GM23248 (cell line): ENCODE results near the gene TENM3. TPM values are rescaled to one million over a fixed set of nuclear protein-coding genes. Genes with fewer than 3 reads are reported as not detected.

Experiments
- DNase-seq: peaks from one replicate; pipeline ENCODE4 v3.0.0-alpha.2; 2015
- H2AFZ ChIP-seq: fragments of 200-600 bp; sonication (generic); 2 replicates; pipeline ENCODE4 v1.6.1; 2016; ENCODE audit warnings: antibody characterized with exemption
- H3F3A ChIP-seq: fragments of 200-600 bp; sonication (generic); 2 replicates; pipeline ENCODE4 v1.6.1; 2016; ENCODE audit warnings: mild to moderate bottlenecking, antibody characterized with exemption, mixed run types; ENCODE audit not compliant: insufficient read depth
- H3K27ac ChIP-seq: fragments of 200-600 bp; sonication (generic); 2 replicates; pipeline ENCODE4 v1.5.1; 2016; ENCODE audit warnings: mild to moderate bottlenecking
- H3K27me3 ChIP-seq: fragments of 200-600 bp; sonication (generic); replicated peaks from 2 replicates; pipeline ENCODE4 v1.6.1; 2016; ENCODE audit warnings: mild to moderate bottlenecking; ENCODE audit not compliant: insufficient read depth
- H3K36me3 ChIP-seq: fragments of 200-600 bp; sonication (generic); 2 replicates; pipeline ENCODE4 v1.6.1; 2016; ENCODE audit warnings: low read depth, mild to moderate bottlenecking
- H3K4me1 ChIP-seq: fragments of 200-600 bp; sonication (generic); 2 replicates; pipeline ENCODE4 v1.6.1; 2016; ENCODE audit warnings: mild to moderate bottlenecking; ENCODE audit not compliant: insufficient read depth
- H3K4me2 ChIP-seq: fragments of 200-600 bp; sonication (generic); one replicate; pipeline ENCODE4 v1.6.1; 2016; ENCODE audit warnings: mild to moderate bottlenecking; ENCODE audit not compliant: unreplicated experiment
- H3K4me3 ChIP-seq: fragments of 200-600 bp; sonication (generic); 2 replicates; pipeline ENCODE4 v1.5.1; 2016; ENCODE audit warnings: mild to moderate bottlenecking
- H3K79me2 ChIP-seq: fragments of 200-600 bp; sonication (generic); 2 replicates; pipeline ENCODE4 v1.6.1; 2016; ENCODE audit warnings: mild to moderate bottlenecking; ENCODE audit not compliant: insufficient read depth
- H3K9ac ChIP-seq: fragments of 200-600 bp; sonication (generic); 2 replicates; pipeline ENCODE4 v1.6.1; 2016; ENCODE audit warnings: mild to moderate bottlenecking
- H3K9me2 ChIP-seq: fragments of 200-600 bp; sonication (generic); 2 replicates; pipeline ENCODE4 v1.6.1; 2016; ENCODE audit warnings: mixed run types, mild to moderate bottlenecking, moderate library complexity; ENCODE audit not compliant: insufficient read depth
- H3K9me3 ChIP-seq: fragments of 200-600 bp; sonication (generic); one replicate; pipeline ENCODE4 v1.6.1; 2017; ENCODE audit warnings: low read depth
- H4K20me1 ChIP-seq: fragments of 200-600 bp; sonication (generic); 2 replicates; pipeline ENCODE4 v1.6.0; 2016; ENCODE audit not compliant: insufficient read depth
- EZH2 ChIP-seq: fragments of 200-600 bp; sonication (generic); IDR thresholded peaks from 2 replicates; pipeline ENCODE4 v1.6.1; 2018; ENCODE audit warnings: antibody characterized with exemption, mild to moderate bottlenecking; ENCODE audit not compliant: insufficient read depth, poor library complexity, severe bottlenecking
- EZH2phosphoT487 ChIP-seq: fragments of 200-600 bp; sonication (generic); IDR thresholded peaks from 2 replicates; pipeline ENCODE4 v1.6.1; 2018; ENCODE audit warnings: antibody characterized with exemption, moderate library complexity, mild to moderate bottlenecking, low read depth; ENCODE audit not compliant: insufficient read depth
- WGBS, 2 experiments: methylation state at CpG; one replicate each; pipeline ENCODE4 v1.1.6; 2015 to 2017; ENCODE audit warnings: low lambda C conversion rate in 2 of 2, low coverage in 1 of 2; ENCODE audit errors: missing lambda C conversion rate in 2 of 2; 5-methylcytosine and 5-hydroxymethylcytosine counted together
- in situ Hi-C: fragments of 300-500 bp; cut with MboI; formaldehyde crosslinking; loops from 2 replicates; pipeline ENCODE4 v1.15.0; 2020
- polyA plus RNA-seq: library from polyadenylated mRNA; unstranded; fragments of >200 nt; fragmentation: Nextera tagmentation; extraction: Ambion mirVana; gene quantifications from 2 replicates; pipeline ENCODE4 v1.2.1, GENCODE V29; 2016
- small RNA-seq: library from RNA; depleted of rRNA; stranded (forward); fragments of <200 nt; gene quantifications from one replicate; pipeline ENCODE3, GENCODE V24; 2014; ENCODE audit warnings: low read depth, low replicate concordance
- total RNA-seq: library from RNA; depleted of rRNA; stranded (reverse); fragments of >200 nt; shearing (Covaris generic); gene quantifications from 2 replicates; pipeline ENCODE4 v1.2.3, GENCODE V29; 2014

Gene TENM3
- total and polyA plus RNA-seq, 2 experiments from 2014 or later, result 0.83 to 8.1 TPM

- Histone ChIP-seq H3K79me2 (no peaks in the 10 kb centered on the region), H3K4me3 (no peak overlapping the region), H3K27me3 (peaks cover 14% of the 10 kb centered on the region), H3F3A (no peaks in the 10 kb centered on the region), H3K4me2 (no peak overlapping the region), H3K4me1 (no peaks in the 10 kb centered on the region), H3K9me3 (no peaks in the 10 kb centered on the region), H3K36me3 (no peaks in the 10 kb centered on the region), H4K20me1 (no peaks in the 10 kb centered on the region), H3K9me2 (no peaks in the 10 kb centered on the region), H3K9ac (no peak overlapping the region), H2AFZ (no peak overlapping the region), H3K27ac (no peak overlapping the region)
- TF ChIP-seq EZH2 (no peak), EZH2phosphoT487 (no peak)
- DNase-seq, result no peak
- WGBS, 2 experiments, result 59 to 64% methylated on average over 27 of the region's 27 CpGs
- in situ Hi-C loops, result no loop called here
Measured at GRCh38 chr4:182847576-182848450, 604.6 kb downstream of the TENM3 start.

GRCh38 chr4:182848685-182849084 lies 605.5 kb downstream of the TENM3 start:
- DNase-seq, result no peak
- no peak overlapping the region for H3K4me3 ChIP-seq
- H3K9me2 ChIP-seq, result no peaks in the 10 kb centered on the region
- H3F3A ChIP-seq, result no peaks in the 10 kb centered on the region
- H3K9me3 ChIP-seq, result no peaks in the 10 kb centered on the region
- WGBS, 2 experiments, result 42 to 43% methylated on average over 6 of the region's 6 CpGs
- H3K27ac ChIP-seq, result no peak overlapping the region
- TF ChIP-seq EZH2 (no peak), EZH2phosphoT487 (no peak)
- no peaks in the 10 kb centered on the region for H4K20me1 ChIP-seq
- H3K79me2 ChIP-seq, result no peaks in the 10 kb centered on the region
- no peak overlapping the region for H2AFZ ChIP-seq
- no peaks in the 10 kb centered on the region for H3K36me3 ChIP-seq
- no peaks in the 10 kb centered on the region for H3K4me1 ChIP-seq
- peaks cover 14% of the 10 kb centered on the region for H3K27me3 ChIP-seq
- in situ Hi-C loops, result no loop called here
- no peak overlapping the region for H3K4me2 ChIP-seq
- no peak overlapping the region for H3K9ac ChIP-seq

Small RNA genes within 50 kb of the gene (small RNA-seq; reads per million reads assigned to genes)
- not detected for gene RN7SKP67
- 3.3 reads per million, percentile 74 among the genes with 10 or more reads in this experiment for gene RNU2-34P
